ENCODE measurements around the gene C14orf119.

- no peak for TF ChIP-seq MAX (IDR thresholded peaks at IDR 0.05)
- no peak for TF ChIP-seq CTCF (IDR thresholded peaks at IDR 0.05 in 2 of 3, conservative IDR thresholded peaks at IDR 0.05 in 1 of 3; ENCODE audit: borderline replicate concordance in 1 of 3, insufficient read depth in 1 of 3, low read depth in 2 of 3, low read length in 2 of 3)
- no peak for TF ChIP-seq POLR2AphosphoS5 (IDR thresholded peaks at IDR 0.05; ENCODE audit: low read depth, low read length)
- no peak for TF ChIP-seq CEBPB (IDR thresholded peaks at IDR 0.05; ENCODE audit: low read depth)
- no peak for TF ChIP-seq EZH2phosphoT487 (IDR thresholded peaks at IDR 0.05; ENCODE audit: borderline replicate concordance)
- TF ChIP-seq SIN3A (IDR thresholded peaks at IDR 0.05; ENCODE audit: low read depth) = no peak
- TF ChIP-seq POLR2A (IDR thresholded peaks at IDR 0.05; ENCODE audit: borderline replicate concordance, extremely low read depth, insufficient read depth, insufficient read length) = no peak
- no peak for TF ChIP-seq SRF (IDR thresholded peaks at IDR 0.05; ENCODE audit: low read depth)
- TF ChIP-seq SP1 (IDR thresholded peaks at IDR 0.05; ENCODE audit: low read depth) = no peak
- no peak for TF ChIP-seq REST (IDR thresholded peaks at IDR 0.05; ENCODE audit: low read depth)
- TF ChIP-seq ZNF274 (IDR thresholded peaks at IDR 0.05; ENCODE audit: low read depth, low read length) = no peak
- TF ChIP-seq TCF7L2 (IDR thresholded peaks at IDR 0.05; ENCODE audit: borderline replicate concordance, extremely low read depth, insufficient read depth, insufficient read length) = no peak
Measured at GRCh38 chr14:23140371-23140770, 45.1 kb downstream of the C14orf119 start.

Measured in HCT116 (cell line).